HepG2 (cell line): ENCODE data around the gene MKNK1. TPM values are rescaled to one million over a fixed set of nuclear protein-coding genes. Genes with fewer than 3 reads are reported as not detected.

Experiments
- ATAC-seq: fragments of 200-7000 bp; cut with Tn5 transposase; 3 replicates; pipeline ENCODE4 v1.9.1; 2020; ENCODE audit warnings: mild to moderate bottlenecking, moderate library complexity
- BruUV-seq: library from RNA; stranded (reverse); fragments of 400-500 nt; replicated peaks from 2 replicates; lab custom pipeline; 2021; lab: Mats Ljungman, UMichigan
- CTCF ChIA-PET: fragments of 300-600 bp; formaldehyde crosslinking; extraction: SDS; loops from one replicate; lab custom pipeline; 2021; ENCODE audit warnings: low total read pairs, inconsistent platforms, low intra/inter-chr PET ratio; lab: Yijun Ruan, JAX
- POLR2A ChIA-PET: fragments of 350-600 bp; sonication (Branson Sonifier 250); formaldehyde crosslinking; loops from one replicate; lab custom pipeline; 2020; ENCODE audit warnings: antibody characterized with exemption, inconsistent platforms; lab: Yijun Ruan, JAX
- DNase-seq: peaks from one replicate; pipeline ENCODE4 v3.0.0-alpha.2; 2015; ENCODE audit warnings: low spot score
- FAIRE-seq: peaks from 3 replicates; lab custom pipeline; 2011; peaks lifted over from hg19 to GRCh38; lab: Jason Lieb, UNC
- H2AFZ ChIP-seq: one replicate; pipeline ENCODE4 v1.6.1; 2011; ENCODE audit warnings: low read length, inconsistent platforms
- H3K27ac ChIP-seq: fragments of 300-600 bp; 3 replicates; pipeline ENCODE4 v1.8.0; 2011; ENCODE audit warnings: mixed run types, mild to moderate bottlenecking, mixed read lengths, low read length, inconsistent platforms; ENCODE audit not compliant: insufficient read depth; ENCODE audit errors: extremely low read length
- H3K27me3 ChIP-seq, 2 experiments: fragments of 200-600 bp in 1 of 2; 2 replicates in 1 of 2; 3 replicates in 1 of 2; pipeline versions ENCODE4 v1.6.0 to v1.8.0; 2011; ENCODE audit warnings: low read length in 2 of 2, mild to moderate bottlenecking in 2 of 2, moderate library complexity in 2 of 2, inconsistent platforms in 1 of 2; ENCODE audit not compliant: insufficient read depth in 2 of 2, control insufficient read depth in 1 of 2
- H3K36me3 ChIP-seq, 2 experiments: fragments of 200-600 bp in 1 of 2; replicated peaks in 1 of 2; 2 replicates in 1 of 2; 3 replicates in 1 of 2; pipeline versions ENCODE4 v1.5.1 to v1.8.0; 2011; ENCODE audit warnings: low read length in 2 of 2, inconsistent platforms in 1 of 2; ENCODE audit not compliant: insufficient read depth in 2 of 2, control insufficient read depth in 1 of 2
- H3K4me1 ChIP-seq: 2 replicates; pipeline ENCODE4 v1.5.1; 2012; ENCODE audit warnings: low read length, inconsistent platforms; ENCODE audit not compliant: insufficient read depth
- H3K4me2 ChIP-seq: 2 replicates; pipeline ENCODE4 v1.6.0; 2011; ENCODE audit warnings: low read depth, low read length, inconsistent platforms
- H3K4me3 ChIP-seq, 3 experiments: fragments of 200-600 bp in 1 of 3; sonication (generic), shearing (Covaris generic) in 1 of 3; replicated peaks in 1 of 3; 2 replicates each; pipeline ENCODE4 v1.5.1; 2011 to 2016; ENCODE audit warnings: low read length in 3 of 3, inconsistent platforms in 2 of 3, low read depth in 2 of 3, mild to moderate bottlenecking in 2 of 3, control low read depth in 1 of 3, mixed read lengths in 1 of 3; ENCODE audit not compliant: insufficient read depth in 1 of 3
- H3K79me2 ChIP-seq: one replicate; pipeline ENCODE4 v1.6.1; 2011; ENCODE audit warnings: low read length, inconsistent platforms; ENCODE audit not compliant: insufficient read depth
- H3K9ac ChIP-seq: 2 replicates; pipeline ENCODE4 v1.6.0; 2011; ENCODE audit warnings: mild to moderate bottlenecking, low read depth, low read length, inconsistent platforms; ENCODE audit not compliant: insufficient read depth
- H3K9me3 ChIP-seq: 2 replicates; pipeline ENCODE4 v1.5.1; 2012; ENCODE audit warnings: mild to moderate bottlenecking, low read length
- H4K20me1 ChIP-seq: 2 replicates; pipeline ENCODE4 v1.6.0; 2011; ENCODE audit warnings: inconsistent platforms, mild to moderate bottlenecking, low read length, moderate library complexity; ENCODE audit not compliant: insufficient read depth
- ISL2 ChIP-seq: sonication (generic); formaldehyde crosslinking; IDR thresholded peaks from 2 replicates; pipeline ENCODE4 v1.5.0; 2020; ENCODE audit warnings: missing genetic modification reagents
- MAFK ChIP-seq, 2 experiments: IDR thresholded peaks in 1 of 2; conservative IDR thresholded peaks in 1 of 2; 2 replicates each; pipeline ENCODE4 v1.6.1; 2011; ENCODE audit warnings: improper control_type of control experiment in 2 of 2, low read length in 2 of 2
- NFE2 ChIP-seq: sonication (generic); formaldehyde crosslinking; IDR thresholded peaks from 2 replicates; pipeline ENCODE4 v1.4.0; 2020; ENCODE audit warnings: missing genetic modification reagents
- WGBS: methylation state at CpG from one replicate; pipeline ENCODE4 v1.1.6; 2017; ENCODE audit warnings: low lambda C conversion rate; 5-methylcytosine and 5-hydroxymethylcytosine counted together
- in situ Hi-C: cut with HindIII; loops from 2 replicates; pipeline ENCODE4 v1.10.0; 2017; ENCODE audit warnings: low pct_unique_long_range_greater_than_20kb; ENCODE audit not compliant: extremely low pct_ligation_motif_present
- intact Hi-C: fragments of 100-400 bp; cut with micrococcal nuclease; formaldehyde crosslinking; loops from one replicate; pipeline ENCODE4 v1.10.0; 2022; ENCODE audit not compliant: unreplicated experiment
- polyA plus RNA-seq, 8 experiments: library from polyadenylated mRNA; depleted of rRNA in 3 of 8; stranded (reverse) in 7 of 8; unstranded in 1 of 8; fragments of >200 nt; fragmentation: Illumina TruSeq in 4 of 8; extraction: Trizol in 4 of 8; gene quantifications; 2 replicates each; pipeline versions ENCODE4 v1.2.1 to v1.2.3, GENCODE V29; 2011 to 2016; ENCODE audit warnings: low read depth in 4 of 8, missing spikeins in 1 of 8, mixed read lengths in 1 of 8; ENCODE audit not compliant: insufficient read depth in 1 of 8
- total RNA-seq, 5 experiments: library from RNA; depleted of rRNA; stranded (reverse); fragments of >200 nt; fragmentation: Illumina TruSeq; extraction: Trizol; gene quantifications; 2 replicates each; pipeline ENCODE4 v1.2.3, GENCODE V29; 2016; ENCODE audit warnings: low read depth in 1 of 5
- TF ChIP-seq, protein P1 (sequence below): sonication (generic); formaldehyde crosslinking; IDR thresholded peaks from 2 replicates; pipeline ENCODE4 v1.4.0; 2020; ENCODE audit warnings: missing genetic modification reagents
- TF ChIP-seq, protein P2 (sequence below): sonication (generic); formaldehyde crosslinking; IDR thresholded peaks from 2 replicates; pipeline ENCODE4 v1.5.1; 2020; ENCODE audit warnings: mild to moderate bottlenecking, missing genetic modification reagents, borderline replicate concordance
- TF ChIP-seq, protein P3 (sequence below): sonication (generic); formaldehyde crosslinking; IDR thresholded peaks from 2 replicates; pipeline ENCODE4 v1.5.0; 2020; ENCODE audit warnings: missing genetic modification reagents, mild to moderate bottlenecking, borderline replicate concordance
- TF ChIP-seq, protein P4 (sequence below): conservative IDR thresholded peaks from 2 replicates; pipeline ENCODE4 v1.6.1; 2018; ENCODE audit warnings: missing genetic modification reagents
- TF ChIP-seq, protein P5 (sequence below): sonication (generic); formaldehyde crosslinking; IDR thresholded peaks from 2 replicates; pipeline ENCODE4 v1.5.0; 2020; ENCODE audit warnings: mild to moderate bottlenecking, missing genetic modification reagents, moderate library complexity

Gene MKNK1
- total and polyA plus RNA-seq, 2 of the 13 experiments (the other 11 are each of a cell fraction or from before 2014, with no cell fraction given) = 18.5 to 24.1 TPM

DNA sequence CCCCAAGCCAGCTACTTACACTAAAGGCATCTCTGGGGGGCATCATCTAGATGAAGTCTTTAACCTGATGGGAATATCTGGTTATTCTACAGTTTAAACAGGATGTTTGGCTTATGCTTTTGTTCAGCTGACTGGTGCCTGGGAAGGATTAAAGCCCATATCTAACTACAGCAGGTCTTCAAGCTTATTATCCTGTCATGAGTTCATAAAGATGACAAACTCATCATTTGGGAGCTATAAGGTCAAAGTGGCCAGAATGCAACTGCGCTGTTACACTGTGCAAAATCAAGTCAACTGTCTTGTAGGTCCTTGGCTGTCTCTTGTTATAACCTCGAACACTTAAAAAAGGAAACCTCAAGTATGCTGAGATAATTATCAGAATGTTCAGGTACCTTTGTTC is 31.1 kb upstream of the MKNK1 start (continued):
- TF ChIP-seq, protein P1, sequence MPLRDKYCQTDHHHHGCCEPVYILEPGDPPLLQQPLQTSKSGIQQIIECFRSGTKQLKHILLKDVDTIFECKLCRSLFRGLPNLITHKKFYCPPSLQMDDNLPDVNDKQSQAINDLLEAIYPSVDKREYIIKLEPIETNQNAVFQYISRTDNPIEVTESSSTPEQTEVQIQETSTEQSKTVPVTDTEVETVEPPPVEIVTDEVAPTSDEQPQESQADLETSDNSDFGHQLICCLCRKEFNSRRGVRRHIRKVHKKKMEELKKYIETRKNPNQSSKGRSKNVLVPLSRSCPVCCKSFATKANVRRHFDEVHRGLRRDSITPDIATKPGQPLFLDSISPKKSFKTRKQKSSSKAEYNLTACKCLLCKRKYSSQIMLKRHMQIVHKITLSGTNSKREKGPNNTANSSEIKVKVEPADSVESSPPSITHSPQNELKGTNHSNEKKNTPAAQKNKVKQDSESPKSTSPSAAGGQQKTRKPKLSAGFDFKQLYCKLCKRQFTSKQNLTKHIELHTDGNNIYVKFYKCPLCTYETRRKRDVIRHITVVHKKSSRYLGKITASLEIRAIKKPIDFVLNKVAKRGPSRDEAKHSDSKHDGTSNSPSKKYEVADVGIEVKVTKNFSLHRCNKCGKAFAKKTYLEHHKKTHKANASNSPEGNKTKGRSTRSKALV (CRISPR knock-in tag) = no peak
- no peak for TF ChIP-seq MAFK (conservative IDR thresholded peaks at IDR 0.05 in 1 of 2, IDR thresholded peaks at IDR 0.05 in 1 of 2; ENCODE audit: low read length in 2 of 2)
- TF ChIP-seq, protein P2, sequence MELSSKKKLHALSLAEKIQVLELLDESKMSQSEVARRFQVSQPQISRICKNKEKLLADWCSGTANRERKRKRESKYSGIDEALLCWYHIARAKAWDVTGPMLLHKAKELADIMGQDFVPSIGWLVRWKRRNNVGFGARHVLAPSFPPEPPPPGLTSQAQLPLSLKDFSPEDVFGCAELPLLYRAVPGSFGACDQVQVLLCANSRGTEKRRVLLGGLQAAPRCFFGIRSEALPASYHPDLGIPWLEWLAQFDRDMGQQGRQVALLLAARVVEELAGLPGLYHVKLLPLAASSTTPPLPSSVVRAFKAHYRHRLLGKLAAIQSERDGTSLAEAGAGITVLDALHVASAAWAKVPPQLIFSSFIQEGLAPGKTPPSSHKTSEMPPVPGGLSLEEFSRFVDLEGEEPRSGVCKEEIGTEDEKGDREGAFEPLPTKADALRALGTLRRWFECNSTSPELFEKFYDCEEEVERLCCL (CRISPR knock-in tag) = no peak

DNA sequence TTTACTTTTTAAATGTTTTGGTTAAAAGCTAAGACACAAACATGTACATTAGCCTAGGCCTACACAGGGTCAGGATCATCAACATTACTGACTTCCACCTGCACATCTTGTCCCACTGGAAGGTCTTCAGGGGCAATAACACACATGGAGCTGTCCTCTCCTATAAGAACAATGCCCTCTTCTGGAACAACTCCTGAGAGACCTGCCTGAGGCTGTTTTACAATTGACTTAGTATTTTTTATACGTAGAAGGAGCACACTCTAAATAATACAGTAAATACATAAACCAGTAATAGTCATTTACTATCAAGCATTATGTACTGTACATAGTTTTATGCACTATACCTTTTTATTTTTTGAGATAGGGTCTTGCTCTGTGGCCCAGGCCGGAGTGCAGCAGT is 26.7 kb upstream of the MKNK1 start:
- no peak overlapping the region for H3K27ac ChIP-seq
- peaks cover 4 to 25% of the 10 kb centered on the region in 2 experiments for H3K36me3 ChIP-seq
- H3K9me3 ChIP-seq = no peaks in the 10 kb centered on the region
- no TSS peak for BruUV-seq
- WGBS = 91% methylated on average over 2 of the region's 2 CpGs
- no peak for DNase-seq
- intact Hi-C loops = no loop called here
- TF ChIP-seq, protein P3, sequence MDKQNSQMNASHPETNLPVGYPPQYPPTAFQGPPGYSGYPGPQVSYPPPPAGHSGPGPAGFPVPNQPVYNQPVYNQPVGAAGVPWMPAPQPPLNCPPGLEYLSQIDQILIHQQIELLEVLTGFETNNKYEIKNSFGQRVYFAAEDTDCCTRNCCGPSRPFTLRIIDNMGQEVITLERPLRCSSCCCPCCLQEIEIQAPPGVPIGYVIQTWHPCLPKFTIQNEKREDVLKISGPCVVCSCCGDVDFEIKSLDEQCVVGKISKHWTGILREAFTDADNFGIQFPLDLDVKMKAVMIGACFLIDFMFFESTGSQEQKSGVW = no peak
- TF ChIP-seq, protein P4, sequence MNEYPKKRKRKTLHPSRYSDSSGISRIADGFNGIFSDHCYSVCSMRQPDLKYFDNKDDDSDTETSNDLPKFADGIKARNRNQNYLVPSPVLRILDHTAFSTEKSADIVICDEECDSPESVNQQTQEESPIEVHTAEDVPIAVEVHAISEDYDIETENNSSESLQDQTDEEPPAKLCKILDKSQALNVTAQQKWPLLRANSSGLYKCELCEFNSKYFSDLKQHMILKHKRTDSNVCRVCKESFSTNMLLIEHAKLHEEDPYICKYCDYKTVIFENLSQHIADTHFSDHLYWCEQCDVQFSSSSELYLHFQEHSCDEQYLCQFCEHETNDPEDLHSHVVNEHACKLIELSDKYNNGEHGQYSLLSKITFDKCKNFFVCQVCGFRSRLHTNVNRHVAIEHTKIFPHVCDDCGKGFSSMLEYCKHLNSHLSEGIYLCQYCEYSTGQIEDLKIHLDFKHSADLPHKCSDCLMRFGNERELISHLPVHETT (CRISPR knock-in tag) = no peak
- no peak for TF ChIP-seq NFE2
- TF ChIP-seq, protein P5, sequence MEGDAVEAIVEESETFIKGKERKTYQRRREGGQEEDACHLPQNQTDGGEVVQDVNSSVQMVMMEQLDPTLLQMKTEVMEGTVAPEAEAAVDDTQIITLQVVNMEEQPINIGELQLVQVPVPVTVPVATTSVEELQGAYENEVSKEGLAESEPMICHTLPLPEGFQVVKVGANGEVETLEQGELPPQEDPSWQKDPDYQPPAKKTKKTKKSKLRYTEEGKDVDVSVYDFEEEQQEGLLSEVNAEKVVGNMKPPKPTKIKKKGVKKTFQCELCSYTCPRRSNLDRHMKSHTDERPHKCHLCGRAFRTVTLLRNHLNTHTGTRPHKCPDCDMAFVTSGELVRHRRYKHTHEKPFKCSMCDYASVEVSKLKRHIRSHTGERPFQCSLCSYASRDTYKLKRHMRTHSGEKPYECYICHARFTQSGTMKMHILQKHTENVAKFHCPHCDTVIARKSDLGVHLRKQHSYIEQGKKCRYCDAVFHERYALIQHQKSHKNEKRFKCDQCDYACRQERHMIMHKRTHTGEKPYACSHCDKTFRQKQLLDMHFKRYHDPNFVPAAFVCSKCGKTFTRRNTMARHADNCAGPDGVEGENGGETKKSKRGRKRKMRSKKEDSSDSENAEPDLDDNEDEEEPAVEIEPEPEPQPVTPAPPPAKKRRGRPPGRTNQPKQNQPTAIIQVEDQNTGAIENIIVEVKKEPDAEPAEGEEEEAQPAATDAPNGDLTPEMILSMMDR (CRISPR knock-in tag) = 0 out of 2 replicates have a peak, but pooled peaks have one; percentile 6
- no peak for TF ChIP-seq ISL2 (CRISPR knock-in tag)
- H2AFZ ChIP-seq = no peak overlapping the region
- ChIA-PET POLR2A (no interaction called here), CTCF (no interaction called here)
- no peaks in the 10 kb centered on the region for H3K79me2 ChIP-seq
- peaks cover 8% of the 10 kb centered on the region for H3K4me1 ChIP-seq
- no peaks in the 10 kb centered on the region for H4K20me1 ChIP-seq
- H3K4me2 ChIP-seq = no peak overlapping the region
- no peak for FAIRE-seq
- ATAC-seq = no peak
- H3K9ac ChIP-seq = no peak overlapping the region
- in situ Hi-C loops = no loop called here
- no peaks in the 10 kb centered on the region for H3K27me3 ChIP-seq
- no peak overlapping the region for H3K4me3 ChIP-seq
